PFSK-1 (cell line): ENCODE results near the gene ADSS2.

ENCODE experiments used
- FOXP2 ChIP-seq: optimal IDR thresholded peaks from 2 replicates; pipeline ENCODE3; 2011; ENCODE audit warnings: borderline replicate concordance, control low read depth, inconsistent platforms; ENCODE audit not compliant: insufficient read depth; ENCODE audit errors: extremely low read length, extremely low read depth
- POLR2AphosphoS5 ChIP-seq: IDR thresholded peaks from 2 replicates; pipeline ENCODE4 v1.6.1; 2012; ENCODE audit warnings: low read depth, mild to moderate bottlenecking, control low read depth, low read length, moderate library complexity
- SIN3A ChIP-seq: IDR thresholded peaks from 2 replicates; pipeline ENCODE4 v1.6.1; 2012; ENCODE audit warnings: mild to moderate bottlenecking, low read length, moderate library complexity, borderline replicate concordance; ENCODE audit not compliant: insufficient read depth
- TAF1 ChIP-seq: IDR thresholded peaks from 2 replicates; pipeline ENCODE4 v1.6.1; 2012; ENCODE audit warnings: low read length, control low read depth, borderline replicate concordance; ENCODE audit not compliant: insufficient read depth
- TF ChIP-seq, protein P1 (sequence below), 2 experiments: IDR thresholded peaks; 2 replicates each; pipeline versions ENCODE4 v1.6.1 to v1.8.0; 2011 to 2012; ENCODE audit warnings: low read depth in 2 of 2, low read length in 2 of 2, control low read depth in 1 of 2, inconsistent platforms in 1 of 2, mild to moderate bottlenecking in 1 of 2, moderate library complexity in 1 of 2; ENCODE audit not compliant: insufficient read depth in 1 of 2

Gene ADSS2

DNA sequence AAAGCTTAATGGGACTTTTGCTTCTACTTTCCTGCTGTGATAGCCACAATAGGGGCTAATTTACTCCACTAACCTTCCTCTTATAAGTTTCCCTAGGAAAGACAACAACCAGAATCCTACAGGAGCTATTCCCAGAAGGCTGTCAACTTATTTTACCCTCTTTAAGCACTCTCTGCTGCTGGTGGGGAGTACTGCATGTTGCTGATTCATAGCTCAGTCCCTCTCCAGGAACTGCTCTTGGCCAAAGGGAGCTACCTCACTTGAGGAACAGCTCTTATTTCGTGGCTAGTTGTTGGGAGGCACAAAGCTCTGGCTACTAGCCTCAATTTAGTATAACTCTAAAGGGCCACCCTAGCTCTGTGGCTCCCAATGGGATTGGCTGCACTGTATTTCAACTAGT, 37.2 kb downstream of the ADSS2 start:
- TF ChIP-seq, protein P1, sequence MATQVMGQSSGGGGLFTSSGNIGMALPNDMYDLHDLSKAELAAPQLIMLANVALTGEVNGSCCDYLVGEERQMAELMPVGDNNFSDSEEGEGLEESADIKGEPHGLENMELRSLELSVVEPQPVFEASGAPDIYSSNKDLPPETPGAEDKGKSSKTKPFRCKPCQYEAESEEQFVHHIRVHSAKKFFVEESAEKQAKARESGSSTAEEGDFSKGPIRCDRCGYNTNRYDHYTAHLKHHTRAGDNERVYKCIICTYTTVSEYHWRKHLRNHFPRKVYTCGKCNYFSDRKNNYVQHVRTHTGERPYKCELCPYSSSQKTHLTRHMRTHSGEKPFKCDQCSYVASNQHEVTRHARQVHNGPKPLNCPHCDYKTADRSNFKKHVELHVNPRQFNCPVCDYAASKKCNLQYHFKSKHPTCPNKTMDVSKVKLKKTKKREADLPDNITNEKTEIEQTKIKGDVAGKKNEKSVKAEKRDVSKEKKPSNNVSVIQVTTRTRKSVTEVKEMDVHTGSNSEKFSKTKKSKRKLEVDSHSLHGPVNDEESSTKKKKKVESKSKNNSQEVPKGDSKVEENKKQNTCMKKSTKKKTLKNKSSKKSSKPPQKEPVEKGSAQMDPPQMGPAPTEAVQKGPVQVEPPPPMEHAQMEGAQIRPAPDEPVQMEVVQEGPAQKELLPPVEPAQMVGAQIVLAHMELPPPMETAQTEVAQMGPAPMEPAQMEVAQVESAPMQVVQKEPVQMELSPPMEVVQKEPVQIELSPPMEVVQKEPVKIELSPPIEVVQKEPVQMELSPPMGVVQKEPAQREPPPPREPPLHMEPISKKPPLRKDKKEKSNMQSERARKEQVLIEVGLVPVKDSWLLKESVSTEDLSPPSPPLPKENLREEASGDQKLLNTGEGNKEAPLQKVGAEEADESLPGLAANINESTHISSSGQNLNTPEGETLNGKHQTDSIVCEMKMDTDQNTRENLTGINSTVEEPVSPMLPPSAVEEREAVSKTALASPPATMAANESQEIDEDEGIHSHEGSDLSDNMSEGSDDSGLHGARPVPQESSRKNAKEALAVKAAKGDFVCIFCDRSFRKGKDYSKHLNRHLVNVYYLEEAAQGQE (IDR thresholded peaks at IDR 0.05; ENCODE audit: insufficient read depth in 1 of 2, low read depth in 2 of 2, low read length in 2 of 2), result no peak
- no peak for TF ChIP-seq SIN3A
- TF ChIP-seq POLR2AphosphoS5, result no peak
- no peak for TF ChIP-seq FOXP2
- no peak for TF ChIP-seq TAF1

DNA sequence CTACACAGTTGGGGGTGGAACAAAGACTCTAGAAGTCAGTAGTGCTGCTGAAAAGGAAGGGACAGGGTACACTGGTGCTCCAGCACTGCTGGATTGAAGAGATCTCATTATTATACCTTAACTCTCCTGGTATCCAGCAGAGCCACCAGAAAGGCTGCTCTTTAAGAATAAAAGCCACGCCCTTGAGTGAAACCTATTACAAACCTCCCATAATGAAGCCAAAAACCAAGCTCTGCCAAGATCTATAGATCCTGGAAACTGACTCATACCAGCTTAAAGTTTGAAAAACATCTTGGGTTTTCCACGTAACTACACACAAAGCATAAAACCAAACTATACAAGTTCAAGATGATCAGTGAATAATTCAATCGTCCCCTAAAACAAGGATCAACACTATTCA, 38.0 kb downstream of the ADSS2 start:
- no peak for TF ChIP-seq FOXP2

DNA sequence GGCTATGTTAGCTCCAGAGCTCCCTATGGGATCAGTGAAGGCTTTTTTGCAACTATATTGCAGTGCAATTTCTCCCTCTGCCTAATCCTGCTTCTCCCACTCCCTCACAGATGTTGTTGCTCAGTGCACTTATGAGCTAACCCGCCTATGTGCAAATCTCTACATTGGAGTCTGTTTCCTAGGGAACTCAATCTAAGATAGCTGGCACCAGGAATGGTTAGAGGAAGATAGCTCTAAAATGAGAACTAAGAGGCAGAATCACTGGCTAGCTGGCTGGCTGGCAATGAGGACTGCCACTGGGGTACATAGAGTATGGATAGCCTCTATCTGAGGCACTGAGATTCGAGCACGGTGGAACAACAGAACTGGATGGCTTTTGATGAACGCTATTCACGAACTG, 39.5 kb downstream of the ADSS2 start:
- TF ChIP-seq TAF1, result no peak
- no peak for TF ChIP-seq POLR2AphosphoS5
- TF ChIP-seq FOXP2, result no peak
- TF ChIP-seq, protein P1 (IDR thresholded peaks at IDR 0.05; ENCODE audit: insufficient read depth in 1 of 2, low read depth in 2 of 2, low read length in 2 of 2), result no peak
- no peak for TF ChIP-seq SIN3A

DNA sequence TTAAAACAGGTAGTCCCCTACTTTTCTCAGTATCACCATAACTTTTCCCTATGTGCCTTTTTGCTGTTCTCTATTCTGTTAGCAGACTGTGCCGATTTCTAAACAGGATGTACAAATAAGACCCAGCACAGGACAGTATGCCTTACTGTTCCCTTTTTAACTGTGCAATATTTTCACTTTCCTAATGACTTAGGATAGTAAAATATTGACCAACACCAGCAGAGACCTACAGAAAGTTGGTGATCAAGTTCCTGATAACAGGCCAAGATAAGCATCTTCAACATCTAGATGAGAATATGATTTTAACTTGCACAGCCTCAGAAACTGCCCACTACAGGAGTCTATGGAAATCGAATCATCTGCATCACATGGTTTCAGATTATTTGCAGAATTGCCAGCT, 42.0 kb downstream of the ADSS2 start:
- no peak for TF ChIP-seq FOXP2

DNA sequence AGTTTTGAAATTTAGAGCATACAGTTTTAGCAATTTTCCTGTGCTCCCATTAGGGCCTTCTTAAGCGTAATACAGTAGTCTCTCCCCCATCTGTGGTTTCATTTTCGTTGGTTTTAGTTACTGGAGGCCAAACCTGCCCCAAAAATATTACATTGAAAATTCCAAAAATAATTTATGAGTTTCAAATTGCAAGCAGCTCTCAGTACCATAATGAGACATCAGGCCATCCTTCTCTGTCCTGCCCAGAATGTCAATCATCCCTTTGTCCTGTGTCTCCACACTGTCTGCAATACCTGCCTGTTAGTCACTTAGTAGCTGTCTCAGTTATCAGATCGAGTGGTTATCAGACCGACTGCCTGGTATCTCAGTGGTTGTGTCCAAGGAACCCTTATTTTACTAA, 45.4 kb downstream of the ADSS2 start:
- TF ChIP-seq, protein P1 (IDR thresholded peaks at IDR 0.05; ENCODE audit: insufficient read depth in 1 of 2, low read depth in 2 of 2, low read length in 2 of 2), result no peak
- TF ChIP-seq TAF1 (no peak), FOXP2 (no peak), POLR2AphosphoS5 (no peak), SIN3A (no peak)

DNA sequence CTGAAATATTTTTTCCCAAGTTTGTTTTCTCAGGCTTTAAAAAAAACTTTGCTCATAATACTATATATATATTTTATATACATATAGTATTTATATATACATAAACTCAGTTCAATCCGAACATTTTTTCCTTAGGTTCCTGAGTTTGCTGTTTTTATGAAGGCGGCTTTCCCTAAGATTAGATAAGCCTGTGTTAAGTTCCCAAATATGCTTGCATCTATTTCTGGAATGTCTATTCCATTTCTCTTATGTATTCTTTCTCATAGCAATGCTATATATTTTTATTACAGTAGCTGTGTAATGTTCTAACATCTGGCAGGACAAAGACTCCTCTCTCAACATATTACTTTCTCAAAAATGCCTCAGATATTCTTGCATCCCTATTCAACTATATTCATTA, 45.9 kb downstream of the ADSS2 start:
- no peak for TF ChIP-seq SIN3A
- no peak for TF ChIP-seq TAF1

DNA sequence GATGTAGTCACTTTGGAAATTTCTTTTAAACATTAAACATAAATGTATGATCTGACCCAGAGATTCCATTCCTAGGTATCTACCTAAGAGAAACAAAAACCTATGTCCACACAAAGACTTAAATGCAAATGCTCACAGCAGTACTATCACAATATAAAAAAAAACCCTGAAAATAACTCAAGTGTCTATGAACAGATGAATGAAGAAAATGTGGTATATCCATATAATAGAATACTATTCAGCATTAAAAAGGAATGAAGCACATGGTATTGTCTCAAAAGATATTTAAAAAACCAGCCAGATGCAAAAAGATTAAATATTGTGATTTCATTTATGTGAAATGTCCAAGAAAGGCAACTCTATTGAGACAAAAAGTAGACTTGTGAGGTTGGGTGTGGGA, 48.3 kb downstream of the ADSS2 start:
- TF ChIP-seq, protein P1 (IDR thresholded peaks at IDR 0.05; ENCODE audit: insufficient read depth in 1 of 2, low read depth in 2 of 2, low read length in 2 of 2), result no peak
- no peak for TF ChIP-seq FOXP2
- TF ChIP-seq TAF1, result no peak
- TF ChIP-seq POLR2AphosphoS5, result no peak
- no peak for TF ChIP-seq SIN3A
